PC-9 (cell line): Measurements from ENCODE around the gene PTPDC1.
"Not testable (repeated sequence)": the region's sequence is repeated elsewhere in the genome, so short reads cannot be mapped to it uniquely, and the experiment has no call there.

Source experiments
- EZH2 ChIP-seq: fragments of 200-600 bp; sonication (generic); IDR thresholded peaks from 2 replicates; pipeline ENCODE4 v1.8.0; 2017; ENCODE audit warnings: antibody characterized with exemption, low read depth
- TF ChIP-seq, protein P1 (sequence below): fragments of 200-600 bp; sonication (generic); conservative IDR thresholded peaks from 2 replicates; pipeline ENCODE4 v1.6.1; 2017; ENCODE audit warnings: mixed run types, antibody characterized with exemption, mild to moderate bottlenecking, moderate library complexity

DNA sequence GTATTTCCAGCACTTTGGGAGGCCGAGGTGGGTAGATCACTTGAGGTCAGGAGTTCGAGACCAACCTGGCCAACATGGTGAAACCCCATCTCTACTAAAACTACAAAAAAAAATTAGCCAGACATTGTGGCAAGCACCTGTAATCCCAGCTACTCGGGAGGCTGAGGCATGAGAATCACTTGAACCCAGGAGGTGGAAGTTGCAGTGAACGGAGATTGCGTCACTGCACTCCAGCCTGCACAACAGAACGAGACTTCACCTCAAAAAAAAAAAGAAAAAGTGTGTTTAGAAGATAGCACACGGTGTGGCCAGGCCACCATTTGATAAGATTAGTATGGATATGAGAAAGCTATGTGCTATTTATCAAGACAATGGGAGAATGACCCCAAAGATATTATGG lies 35.8 kb downstream of the PTPDC1 start:
- TF ChIP-seq EZH2: not testable (repeated sequence)
- TF ChIP-seq, protein P1, sequence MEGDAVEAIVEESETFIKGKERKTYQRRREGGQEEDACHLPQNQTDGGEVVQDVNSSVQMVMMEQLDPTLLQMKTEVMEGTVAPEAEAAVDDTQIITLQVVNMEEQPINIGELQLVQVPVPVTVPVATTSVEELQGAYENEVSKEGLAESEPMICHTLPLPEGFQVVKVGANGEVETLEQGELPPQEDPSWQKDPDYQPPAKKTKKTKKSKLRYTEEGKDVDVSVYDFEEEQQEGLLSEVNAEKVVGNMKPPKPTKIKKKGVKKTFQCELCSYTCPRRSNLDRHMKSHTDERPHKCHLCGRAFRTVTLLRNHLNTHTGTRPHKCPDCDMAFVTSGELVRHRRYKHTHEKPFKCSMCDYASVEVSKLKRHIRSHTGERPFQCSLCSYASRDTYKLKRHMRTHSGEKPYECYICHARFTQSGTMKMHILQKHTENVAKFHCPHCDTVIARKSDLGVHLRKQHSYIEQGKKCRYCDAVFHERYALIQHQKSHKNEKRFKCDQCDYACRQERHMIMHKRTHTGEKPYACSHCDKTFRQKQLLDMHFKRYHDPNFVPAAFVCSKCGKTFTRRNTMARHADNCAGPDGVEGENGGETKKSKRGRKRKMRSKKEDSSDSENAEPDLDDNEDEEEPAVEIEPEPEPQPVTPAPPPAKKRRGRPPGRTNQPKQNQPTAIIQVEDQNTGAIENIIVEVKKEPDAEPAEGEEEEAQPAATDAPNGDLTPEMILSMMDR: not testable (repeated sequence)
